ENCODE measurements around the gene POU6F2.
"Not testable (repeated sequence)": the region's sequence is repeated elsewhere in the genome, so short reads cannot be mapped to it uniquely, and the experiment has no call there.

The POU6F2 gene

DNA sequence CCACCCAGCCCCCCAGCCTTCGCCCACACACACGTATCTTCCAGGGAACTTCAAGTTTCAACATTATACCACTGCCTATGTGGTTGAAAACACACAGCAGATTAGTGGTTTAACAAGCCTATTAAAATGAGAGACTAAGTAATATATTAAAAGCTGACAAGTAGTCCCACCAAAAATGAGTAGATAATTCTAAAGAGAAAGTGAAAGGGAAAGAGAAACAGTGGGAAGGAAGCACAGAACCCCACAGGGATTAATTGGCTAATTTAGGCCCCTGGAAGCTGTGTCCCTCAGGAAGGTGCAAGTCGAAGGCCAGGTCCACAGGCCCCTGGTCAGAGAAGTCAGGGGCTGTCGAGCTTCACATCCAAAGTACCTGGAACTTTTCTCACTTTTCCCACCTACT, 378.0 kb downstream of the POU6F2 start:
- no peak for DNase-seq (ENCODE audit: low read depth)

DNA sequence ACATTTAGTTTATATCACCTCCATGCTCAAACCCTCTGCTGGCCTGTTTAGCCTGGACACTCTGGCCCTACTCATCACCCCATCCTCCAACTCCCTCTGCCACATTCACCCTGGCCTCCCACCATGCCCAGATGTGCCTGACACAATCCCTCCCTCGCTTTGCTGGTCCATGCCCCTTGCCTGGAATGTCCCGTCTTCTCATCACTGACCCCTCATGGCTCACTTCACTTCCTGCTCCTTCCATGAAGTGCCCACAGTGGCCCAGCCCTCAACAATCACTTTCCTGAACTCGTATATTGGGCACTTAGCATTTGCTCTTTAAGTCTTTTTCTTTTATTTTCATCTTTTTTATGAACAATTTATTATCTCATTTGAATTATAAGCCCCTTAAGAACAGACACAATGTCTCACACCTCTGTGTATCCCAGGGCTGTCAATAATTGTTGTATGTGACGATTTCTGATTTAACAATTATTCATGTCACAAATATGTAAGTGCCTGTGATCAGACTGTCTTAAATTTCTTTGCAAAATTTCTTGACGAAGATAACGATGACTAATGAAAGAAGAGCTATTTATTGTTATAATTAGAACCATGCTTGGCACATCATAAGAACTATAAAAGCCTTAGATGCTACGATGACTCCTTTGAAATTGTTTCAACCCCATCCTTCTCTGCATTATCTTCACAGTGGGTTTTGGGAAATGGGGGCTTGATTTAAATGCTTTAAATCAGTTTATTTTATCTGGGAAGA, 378.6 kb downstream of the POU6F2 start:
- DNase-seq (ENCODE audit: low read depth) = peak; percentile 23

DNA sequence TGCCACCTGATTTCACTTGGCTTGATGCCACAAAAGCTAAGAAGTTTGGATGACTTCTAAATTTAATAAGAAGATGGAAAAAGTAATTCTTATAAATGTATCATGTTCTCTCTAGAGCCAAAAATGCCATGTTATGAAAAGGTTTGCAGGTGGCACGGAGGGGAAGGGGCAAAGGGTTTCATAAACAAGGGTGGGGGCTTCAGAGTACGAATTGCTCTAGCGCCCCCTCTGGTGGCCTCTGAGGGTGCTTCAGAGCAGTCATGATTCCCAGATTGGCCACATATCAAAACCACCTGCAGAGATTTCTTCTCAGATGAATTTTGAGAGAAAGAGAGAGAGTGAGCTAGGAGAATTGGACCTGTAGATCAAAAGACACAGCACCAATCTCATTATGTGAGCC, 379.9 kb downstream of the POU6F2 start:
- DNase-seq (ENCODE audit: low read depth) = no peak

DNA sequence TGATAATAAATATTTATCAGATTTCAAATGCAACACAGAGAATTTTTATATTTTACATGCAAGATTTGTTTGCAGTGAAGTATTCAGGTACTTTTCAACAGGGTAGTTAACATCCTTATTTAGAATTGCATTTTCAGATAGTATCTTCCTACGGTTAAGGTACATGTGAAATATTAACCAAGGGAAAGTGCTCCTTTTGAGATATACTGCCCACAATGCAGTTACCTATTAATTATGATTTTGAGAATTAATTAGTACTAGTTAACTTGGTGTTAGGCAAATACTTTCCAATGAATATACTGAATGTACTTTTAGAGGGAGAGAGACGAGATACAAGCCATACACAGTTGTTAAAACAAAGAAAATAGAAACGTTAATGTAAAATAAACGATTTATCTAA, 382.3 kb downstream of the POU6F2 start:
- no peak for DNase-seq (ENCODE audit: low read depth)

DNA sequence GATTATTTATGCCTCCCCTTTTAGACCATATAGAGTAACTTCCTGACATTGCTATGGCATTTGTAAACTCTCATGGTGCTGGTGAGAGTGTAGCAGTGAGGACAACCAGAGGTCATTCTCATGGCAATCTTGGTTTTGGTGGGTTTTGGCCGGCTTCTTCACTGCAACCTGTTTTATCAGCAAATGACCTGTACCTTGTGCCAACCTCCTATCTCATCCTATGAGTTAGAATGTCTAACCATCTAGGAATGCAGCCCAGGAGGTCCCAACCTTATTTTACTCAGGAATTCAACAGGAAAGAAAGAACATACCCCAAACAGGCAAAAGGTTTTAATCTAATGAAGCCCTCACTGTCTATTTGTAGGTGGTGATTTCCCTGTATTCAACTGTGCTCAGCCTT, 383.1 kb downstream of the POU6F2 start:
- no peak for DNase-seq (ENCODE audit: low read depth)

DNA sequence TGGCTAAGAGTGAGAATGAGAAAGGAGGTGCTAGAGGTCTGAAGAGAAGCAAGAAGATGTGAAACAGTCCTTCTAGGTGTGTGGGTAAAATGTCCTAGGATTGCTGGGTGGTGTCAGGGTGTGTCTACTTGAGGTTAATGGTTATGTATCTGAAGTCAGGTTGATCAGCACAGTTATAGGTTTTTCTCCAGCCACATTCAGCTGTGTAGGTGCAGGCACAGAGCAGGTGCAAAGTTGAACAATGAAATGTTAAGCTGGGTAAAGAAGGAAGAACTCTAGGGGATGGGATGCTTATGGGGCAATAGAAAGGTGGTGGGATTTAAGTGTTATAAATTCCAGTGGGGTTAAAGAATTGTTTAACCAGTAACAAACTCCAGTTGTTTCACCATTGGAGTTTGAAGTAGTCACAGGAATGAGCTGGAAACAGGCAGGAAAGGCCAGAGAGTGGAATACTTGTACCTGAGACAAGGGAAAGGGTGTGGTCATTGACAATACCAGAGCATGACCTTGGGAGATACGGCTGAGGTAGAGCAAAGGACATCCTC, 388.1 kb downstream of the POU6F2 start:
- no peak for DNase-seq (ENCODE audit: low read depth)

DNA sequence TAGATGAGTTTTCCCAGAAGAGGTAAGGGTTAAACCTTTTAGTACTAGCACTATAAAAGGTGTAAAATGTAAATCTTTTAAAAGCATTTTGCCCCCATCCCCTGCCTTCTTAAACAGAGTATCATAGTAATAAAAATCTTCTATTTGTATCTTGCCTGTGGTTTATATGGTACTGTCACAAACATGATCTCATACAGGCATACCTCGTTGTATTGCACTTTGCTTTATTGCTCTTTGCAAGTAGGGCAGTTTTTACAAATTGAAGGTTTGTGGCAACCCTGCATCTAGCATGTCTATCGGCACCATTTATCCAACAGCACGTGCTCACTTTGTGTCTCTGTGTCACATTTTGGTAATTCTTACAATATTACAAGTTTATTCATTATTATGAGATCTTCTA, 389.7 kb downstream of the POU6F2 start:
- DNase-seq (ENCODE audit: low read depth) = no peak

DNA sequence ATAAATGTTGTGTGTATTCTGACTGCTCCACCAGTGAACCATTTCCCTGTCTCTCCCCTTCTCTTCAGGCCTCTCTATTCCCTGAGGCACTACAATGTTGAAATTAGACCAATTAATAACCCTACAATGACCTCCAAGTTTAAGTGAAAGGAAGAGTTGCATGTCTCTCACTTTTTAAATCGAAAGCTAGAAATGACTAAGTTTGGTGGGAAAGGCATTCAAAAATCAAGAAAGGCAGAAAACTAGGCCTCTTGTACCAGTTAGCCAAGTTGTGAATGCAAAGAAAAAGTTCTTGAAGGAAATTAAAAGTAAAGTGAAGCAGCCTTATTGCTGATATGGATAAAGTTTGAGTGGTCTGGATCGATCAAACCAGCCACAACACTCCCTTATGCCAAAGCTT, 390.2 kb downstream of the POU6F2 start:
- DNase-seq (ENCODE audit: low read depth) = no peak

DNA sequence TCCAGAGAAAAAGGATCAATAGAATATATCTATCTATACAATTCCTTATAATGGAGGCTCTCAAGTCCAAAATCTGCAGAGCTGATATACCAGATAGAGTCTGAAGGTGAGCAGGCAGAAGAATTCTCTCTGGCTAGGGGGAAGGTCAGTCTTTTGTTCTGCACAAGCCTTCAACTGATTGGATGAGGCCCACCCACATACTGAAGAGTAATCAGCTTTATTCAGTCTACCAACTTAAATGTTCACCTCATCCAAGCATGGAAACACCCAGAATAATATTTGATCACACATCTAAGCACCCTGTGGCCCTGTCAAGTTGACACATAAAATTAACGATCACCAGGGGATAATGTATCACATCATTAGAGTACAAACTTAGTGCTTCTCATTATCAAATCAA, 394.7 kb downstream of the POU6F2 start:
- no peak for DNase-seq (ENCODE audit: low read depth)

DNA sequence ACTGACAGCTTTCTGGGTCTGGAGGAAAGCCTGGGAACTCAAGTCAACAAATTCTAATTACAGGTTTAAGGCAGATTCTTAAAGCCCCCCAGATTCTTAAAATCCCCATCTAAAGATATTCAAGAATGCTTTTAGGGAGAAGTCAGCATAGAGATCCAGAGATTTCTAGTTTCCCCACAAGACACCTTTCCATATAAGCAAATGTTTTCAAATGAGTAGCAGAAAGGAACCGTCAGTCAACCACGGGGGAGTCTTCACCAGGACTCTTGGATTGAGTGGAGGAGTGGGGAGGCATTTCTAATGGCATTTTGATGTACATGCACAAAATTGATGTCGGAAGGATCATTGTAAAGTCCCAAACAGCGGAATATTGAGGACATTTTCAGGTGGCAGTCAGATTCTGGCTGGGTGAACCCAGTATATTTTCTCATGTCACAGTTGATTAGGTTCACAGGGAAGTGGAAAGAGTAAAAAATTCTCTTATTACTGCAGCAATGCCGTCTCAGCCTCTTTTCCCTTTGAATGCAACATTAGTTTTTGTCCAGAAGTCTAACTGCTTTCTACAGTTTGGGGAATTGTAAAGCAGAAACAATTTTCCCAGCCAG, 396.8 kb downstream of the POU6F2 start:
- DNase-seq (ENCODE audit: low read depth) = no peak

DNA sequence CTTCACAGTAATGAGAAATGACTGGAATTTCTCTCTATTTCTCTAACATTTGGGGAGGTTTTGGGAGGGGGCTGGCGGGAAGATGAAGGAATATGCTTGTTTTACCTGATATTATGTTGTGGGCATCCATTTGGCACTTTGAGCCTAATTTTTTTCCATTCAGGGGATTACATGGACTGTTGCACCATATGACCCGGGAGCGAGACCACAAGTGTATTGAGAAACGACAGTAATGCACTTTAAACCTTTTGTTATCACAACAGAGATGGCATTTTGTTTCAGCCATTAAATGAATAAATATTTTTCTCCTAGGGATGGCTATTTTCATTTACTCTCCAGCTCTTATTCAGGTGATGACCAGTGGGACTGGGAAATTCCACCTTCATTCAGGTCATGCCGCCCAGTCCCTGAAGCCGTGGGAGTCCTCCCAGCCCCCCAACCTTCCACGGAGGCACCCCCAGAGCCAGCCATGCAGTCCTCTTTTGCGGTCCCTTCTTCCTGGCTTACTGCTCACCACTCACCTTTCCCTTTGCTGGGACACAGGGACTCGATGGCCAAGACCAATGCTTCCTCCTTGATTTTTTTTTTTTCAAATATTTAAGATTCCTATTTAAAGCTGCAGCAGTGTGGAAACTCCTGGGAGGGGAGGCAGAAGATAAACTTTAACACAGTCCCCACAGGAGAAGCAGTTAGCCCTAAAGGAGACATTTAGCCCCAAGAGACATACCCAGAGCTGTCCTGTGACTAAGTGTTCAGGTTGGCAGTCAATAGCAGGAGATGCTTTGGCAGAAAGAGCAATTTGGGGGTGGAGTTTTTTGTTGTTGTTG, 397.6 kb downstream of the POU6F2 start:
- no peak for DNase-seq (ENCODE audit: low read depth)

DNA sequence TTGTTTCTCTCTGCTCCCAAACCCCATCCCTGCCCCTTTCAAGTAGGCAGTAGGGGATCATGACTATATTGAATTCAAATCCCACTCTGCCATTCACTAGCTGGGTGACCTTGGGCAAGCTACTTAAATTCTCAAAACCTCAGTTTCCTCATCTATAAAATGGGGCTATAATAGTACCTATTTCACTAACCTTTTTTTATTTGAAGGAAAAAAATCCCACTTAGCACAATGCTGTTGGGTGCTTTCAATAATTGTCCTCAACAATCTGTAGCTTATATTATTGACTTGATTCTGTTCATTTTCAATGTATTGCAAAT, 398.1 kb downstream of the POU6F2 start:
- DNase-seq (ENCODE audit: low read depth) = no peak

DNA sequence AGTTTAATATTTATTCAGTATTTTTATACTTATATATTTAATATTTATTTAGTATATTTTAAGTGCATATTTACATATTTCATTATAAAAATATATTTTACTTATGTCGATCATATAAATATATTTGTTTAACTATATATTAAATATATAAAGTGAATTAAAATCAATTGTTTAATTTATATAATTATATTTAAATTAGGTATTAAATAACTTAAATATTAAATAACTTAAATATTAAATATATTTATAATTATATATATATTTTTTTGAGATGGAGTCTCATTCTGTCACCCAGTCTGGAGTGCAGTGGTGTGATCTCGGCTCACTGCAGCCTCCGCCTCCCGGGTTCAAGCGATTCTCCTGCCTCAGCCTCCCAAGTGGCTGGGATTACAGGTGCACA, 399.2 kb downstream of the POU6F2 start:
- not testable (repeated sequence) for DNase-seq (ENCODE audit: low read depth)

DNA sequence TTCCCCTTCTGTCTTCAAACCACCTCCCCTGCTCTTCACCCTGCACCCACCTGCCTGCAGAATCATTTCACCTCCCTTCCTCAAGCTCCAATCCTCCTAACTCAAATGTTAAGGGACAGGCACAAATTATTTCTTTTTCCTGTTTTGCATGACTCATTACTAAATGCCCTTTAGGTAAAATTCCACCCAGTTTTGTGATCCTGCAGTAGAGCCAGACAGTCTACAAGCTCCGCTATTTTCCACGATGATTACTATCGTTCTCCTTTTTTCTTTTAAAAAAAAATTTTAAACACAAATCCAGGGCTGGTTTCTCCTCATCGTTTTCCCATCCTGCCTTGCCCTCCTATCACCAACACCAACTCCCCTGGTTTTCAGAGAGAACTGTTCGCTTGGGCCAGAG, 401.7 kb downstream of the POU6F2 start:
- DNase-seq (ENCODE audit: low read depth) = no peak

DNA sequence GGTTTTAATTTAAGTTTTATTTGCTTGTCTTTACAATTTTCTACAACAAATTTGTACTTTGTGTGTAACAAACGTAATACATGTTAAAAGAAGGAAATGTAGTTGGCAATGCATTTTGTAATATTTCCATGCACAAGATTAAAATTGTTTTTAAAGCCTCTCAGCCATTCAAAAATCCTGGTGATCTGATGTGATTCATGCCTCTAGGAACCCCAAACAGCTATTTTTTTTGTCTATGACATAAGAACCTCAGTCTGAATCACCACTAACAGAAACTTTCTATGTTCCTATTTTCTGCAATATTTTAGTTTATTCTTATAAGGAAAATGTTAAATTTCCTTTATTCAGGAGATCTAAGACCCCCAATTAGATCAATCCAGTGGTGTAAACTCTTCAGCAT, 405.4 kb downstream of the POU6F2 start:
- peak; percentile 1 for DNase-seq (ENCODE audit: low read depth)

DNA sequence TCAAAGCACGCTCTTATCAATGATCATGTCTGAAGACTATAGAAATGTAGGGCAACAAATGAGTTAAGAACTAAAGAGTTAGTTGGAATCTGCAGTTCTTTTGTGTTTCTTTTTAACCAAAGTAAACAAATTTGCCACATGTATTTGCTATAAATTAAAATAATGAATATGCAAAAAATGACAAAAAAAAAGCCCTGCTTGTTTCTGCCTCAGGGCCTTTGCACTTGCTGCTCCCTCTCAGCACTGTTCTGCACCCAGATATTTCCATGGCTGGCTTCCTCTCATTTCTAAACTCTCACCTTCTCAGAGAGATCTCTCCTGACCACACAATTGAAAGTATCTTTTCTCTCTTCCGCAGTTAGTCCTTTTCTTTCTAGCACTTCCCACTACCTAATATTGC, 406.7 kb downstream of the POU6F2 start:
- DNase-seq (ENCODE audit: low read depth) = no peak

DNA sequence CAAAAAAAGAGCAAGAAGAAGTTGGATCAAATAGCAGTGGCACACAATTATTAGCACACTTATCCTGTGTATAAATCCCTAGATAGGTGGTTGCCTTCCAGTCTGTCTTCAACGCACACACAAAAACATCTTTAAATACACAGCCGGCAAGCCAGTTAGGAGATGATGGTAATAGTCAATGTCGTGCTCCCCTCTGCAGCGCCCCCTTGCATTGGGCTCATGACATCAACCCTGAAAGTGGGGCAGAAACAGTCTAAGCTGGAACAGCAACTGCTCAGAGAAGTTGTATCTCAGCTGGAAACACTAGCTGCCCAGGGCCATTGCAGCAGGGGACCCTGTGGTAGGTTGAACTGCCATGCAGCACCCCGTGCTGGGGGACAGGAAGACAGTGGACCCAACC, 409.0 kb downstream of the POU6F2 start:
- DNase-seq (ENCODE audit: low read depth) = no peak

DNA sequence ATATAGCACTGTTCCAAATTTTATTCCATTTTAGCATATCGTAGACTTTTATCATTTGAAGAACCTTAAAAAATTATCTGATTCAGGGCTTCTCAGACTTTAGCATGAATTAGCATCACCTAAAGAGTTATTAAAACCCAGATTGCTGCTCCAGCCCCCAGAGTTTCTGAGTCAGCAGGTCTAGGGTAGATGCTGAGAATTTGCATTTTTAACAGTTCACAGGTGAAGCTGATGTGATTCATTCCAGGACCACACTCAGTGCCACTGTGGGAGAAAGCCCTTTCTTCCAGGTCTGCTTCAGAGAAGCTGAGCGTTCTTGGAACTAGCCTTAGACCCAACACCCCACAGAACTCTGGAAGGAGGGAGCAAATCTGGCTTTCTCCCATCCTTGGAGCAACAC, 414.4 kb downstream of the POU6F2 start:
- DNase-seq (ENCODE audit: low read depth) = no peak

DNA sequence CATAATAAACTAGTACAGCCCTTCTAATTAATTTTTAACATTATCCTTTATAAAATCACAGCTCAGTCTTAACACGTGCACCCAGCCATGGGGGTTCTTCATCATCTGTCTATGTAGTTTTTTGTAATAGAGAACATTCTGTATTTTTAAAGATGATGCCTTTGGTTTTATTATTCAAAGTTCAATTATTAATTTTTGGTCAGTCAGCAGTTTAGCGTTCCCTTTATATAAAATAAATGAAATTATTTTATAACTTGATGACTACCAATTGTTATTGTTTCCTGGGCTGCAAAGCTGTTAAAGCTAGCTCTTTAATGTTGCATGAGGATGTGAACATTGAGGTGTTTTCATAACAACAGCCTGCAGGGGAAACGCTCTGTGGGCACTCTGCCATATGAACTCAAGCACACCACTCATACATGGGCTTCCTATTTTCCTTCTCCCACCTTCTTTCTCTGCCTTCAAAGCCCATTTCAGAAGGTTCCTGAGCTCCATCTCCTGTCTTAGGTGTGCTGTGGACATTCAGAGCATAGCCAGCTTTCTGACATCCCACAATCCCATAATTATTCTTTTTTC, 416.5 kb downstream of the POU6F2 start:
- no peak for DNase-seq (ENCODE audit: low read depth)

DNA sequence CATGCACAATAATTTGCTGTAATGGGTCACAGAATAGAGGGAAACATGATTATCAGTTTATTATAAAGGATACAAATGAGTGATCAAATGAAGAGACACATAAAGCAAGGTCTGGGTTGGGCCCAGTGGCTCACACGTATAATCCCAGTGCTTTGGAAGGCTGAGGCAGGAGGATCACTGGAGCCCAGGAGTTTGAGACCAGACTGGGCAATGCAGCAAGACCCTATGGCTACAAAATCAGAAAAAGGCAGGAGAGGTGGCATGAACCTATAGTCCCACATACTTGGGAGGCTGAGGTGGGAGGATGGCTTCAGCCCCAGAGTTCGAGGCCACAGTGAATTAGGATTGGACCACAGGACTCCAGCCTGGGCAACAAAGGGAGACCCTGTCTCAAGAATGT, 421.7 kb downstream of the POU6F2 start:
- no peak for DNase-seq (ENCODE audit: low read depth)

DNA sequence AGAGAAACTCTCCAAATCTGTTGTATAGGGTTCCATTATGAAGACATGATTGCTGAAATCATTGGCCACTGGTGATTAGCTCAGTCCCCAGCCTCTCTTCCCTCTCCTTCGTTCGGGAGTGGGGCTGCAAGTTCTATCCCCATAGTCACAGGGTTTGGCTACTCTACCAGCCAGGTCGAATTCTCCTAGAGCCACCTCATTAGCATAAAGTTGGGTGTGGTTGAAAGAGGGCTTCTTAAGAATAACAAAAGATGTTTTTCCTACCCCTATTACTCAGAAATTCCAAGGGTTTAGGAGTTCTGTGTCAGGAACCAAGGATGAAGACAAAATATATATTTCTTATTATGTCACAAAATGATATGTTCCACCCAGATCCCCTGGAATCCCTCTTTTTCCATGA, 422.3 kb downstream of the POU6F2 start:
- no peak for DNase-seq (ENCODE audit: low read depth)

DNA sequence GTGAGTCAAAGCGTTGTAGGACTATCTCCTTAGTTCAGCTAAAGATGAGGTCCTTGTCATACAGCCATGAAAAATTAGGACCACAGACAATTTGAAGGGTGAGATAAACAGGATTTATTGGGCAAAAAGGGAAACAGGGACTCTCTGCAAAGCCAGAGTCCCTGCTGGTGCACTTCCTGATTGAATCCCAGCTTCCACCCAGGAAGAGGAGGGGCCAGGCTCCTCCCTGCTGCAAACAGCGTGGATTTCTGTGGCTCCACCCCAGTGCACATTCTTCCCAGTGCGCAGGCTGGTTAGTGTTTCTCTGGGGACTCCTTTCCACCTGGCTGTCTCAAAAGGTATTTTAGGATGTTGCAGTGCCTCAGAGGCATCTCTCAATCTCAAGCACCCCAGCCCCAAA, 423.1 kb downstream of the POU6F2 start:
- no peak for DNase-seq (ENCODE audit: low read depth)

DNA sequence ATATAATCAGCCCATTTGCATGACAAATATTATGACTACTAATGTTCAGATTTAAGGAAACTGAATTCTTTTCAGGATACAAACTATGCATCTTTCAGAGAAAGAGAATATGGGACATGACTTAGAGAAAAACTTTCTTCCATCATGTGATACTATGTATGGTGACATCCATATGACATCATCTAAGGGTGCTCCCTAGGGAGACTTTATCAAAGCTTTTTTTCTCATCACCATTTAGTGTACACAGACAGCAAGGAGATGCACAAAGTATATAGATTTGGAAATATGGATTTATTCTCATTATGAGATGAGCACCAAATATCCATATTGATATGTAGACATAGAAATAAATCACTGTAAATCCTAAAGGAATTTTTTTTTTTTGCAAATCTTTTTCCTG, 424.3 kb downstream of the POU6F2 start:
- DNase-seq (ENCODE audit: low read depth) = no peak

Data from EH (cell line).